Activated gamma-delta T cell treated with anti-CD3 and anti-CD28 coated beads, Interleukin-2, amount 50 U/mL, for 16 hours (primary cell): ENCODE data around the gene OLFML2A.

Experiments used
- DNase-seq: peaks from one replicate; pipeline ENCODE4 v3.0.0-alpha.2; 2020; ENCODE audit warnings: low read depth

The OLFML2A gene

DNA sequence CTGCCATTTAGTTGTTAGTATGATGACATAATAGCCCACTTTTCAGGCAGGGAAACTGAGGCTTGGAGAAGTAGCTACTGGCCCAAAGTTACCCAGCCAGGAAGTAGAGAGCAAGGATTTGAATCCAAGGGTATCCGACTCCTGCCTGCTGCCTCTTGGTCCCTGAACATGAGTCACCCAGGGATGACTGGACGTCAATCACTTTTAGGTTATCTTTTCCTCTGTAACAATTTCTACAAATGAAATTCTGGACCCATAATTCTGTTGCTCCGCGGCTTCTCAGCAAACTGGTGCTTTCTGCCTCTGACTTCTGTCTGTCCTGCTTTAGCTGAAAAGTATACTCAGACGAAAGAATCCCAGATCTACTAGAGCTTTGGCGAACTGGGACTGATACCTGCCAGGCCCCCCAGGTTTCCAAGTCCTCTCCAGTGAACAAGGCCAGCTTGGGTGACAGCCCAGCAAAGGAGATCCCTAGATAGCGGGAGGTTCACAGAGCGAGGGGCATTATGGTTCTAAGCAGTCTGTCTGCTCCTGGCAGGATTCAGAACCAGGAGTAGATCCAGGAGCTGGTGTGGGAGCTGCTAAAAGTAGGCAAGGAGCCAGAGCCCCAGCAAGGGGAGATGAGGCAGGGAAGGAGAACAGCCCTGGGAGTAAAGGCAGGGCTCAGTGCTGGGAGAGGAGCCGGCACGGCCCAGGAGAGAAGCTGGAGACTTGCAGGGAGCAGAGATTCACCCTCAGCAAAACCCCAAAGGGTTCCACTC is 20.6 kb downstream of the OLFML2A start:
- no peak for DNase-seq

DNA sequence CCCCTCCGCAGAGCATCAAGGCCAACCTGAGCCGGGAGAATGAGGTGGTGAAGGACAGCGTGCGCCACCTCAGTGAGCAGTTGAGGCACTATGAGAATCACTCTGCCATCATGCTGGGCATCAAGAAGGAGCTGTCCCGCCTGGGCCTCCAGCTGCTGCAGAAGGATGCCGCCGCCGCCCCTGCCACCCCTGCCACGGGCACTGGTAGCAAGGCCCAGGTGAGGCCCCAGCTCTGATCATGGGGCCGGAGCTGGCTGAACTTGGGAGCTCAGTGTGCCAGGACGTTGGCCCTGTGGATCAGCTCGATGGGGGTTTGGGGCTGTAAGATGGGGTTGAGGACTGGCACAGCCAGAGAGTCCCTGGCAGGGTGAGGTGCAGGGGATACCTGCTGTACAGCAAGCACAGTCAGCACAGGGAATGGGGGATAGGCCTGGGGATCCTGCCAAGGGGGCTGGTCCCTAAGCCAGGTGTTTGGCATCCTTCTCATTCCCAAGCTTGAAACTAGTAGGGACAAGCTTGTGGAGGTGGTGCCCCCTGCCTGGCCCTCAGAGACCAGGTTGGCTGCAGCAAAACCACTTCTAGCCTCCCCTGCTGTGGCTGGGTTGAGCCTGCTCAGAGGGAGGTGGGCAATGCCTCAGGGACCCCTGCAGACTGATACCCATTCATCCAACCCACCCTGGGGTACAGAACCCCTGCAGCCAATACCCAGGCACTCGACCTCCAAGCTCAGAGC is 22.5 kb downstream of the OLFML2A start:
- no peak for DNase-seq

DNA sequence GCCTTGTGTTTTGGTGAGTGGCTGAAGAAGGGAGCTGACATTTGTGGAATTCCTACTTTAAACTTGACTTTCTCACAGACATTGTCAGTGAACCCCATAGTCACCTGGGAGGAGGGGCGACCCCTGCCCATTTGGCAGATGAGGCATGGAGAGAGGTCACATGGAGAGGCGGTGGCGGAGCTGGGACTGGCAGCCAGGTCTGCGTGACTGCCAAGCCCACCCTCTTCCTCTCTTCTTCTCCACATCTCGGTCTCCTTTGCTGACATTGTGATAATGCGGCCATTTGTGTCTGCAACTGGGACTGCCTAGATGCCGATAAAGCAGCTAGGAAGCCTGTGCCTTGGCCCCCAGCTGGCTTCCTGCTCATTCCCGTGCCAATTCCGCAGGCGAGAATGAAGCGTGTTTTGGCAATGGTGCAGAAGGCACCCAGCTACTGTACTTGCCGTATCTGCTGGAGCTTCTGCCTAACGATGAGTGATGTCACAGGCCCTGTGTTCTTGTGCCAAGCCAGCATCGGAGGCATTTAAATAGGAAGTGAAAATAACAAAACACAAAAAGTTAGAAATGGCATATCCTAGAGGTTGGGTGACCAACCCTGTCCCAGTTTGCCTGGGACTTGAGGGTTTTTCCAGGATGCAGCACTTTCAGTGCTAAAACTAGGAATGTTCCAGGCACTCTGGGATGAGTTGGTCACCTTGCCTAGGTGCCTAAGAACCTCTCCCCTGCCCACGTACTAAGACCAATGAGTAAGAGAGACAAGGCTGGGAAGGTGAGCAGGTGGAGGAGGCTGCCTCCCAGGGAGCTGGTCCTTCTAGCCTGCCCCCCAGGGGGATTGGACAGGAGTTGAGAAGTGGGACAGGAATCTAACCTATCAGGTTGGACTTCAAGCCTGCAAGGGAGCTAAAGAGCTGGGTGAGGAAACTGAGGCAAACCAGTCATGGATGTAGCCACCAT is 23.6 kb downstream of the OLFML2A start:
- no peak for DNase-seq

DNA sequence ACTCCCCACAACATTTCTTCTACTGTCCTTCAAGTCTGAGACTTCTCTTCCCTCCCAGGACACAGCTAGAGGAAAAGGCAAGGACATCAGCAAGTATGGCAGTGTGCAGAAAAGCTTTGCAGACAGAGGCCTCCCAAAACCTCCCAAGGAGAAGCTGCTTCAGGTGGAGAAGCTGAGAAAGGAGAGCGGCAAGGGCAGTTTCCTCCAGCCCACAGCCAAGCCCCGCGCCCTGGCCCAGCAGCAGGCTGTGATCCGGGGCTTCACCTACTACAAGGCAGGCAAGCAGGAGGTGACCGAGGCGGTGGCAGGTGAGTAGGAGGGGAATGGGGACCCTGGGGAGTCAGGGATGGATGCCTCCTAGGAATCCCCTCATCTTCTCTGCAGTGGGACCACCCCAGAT is 24.4 kb downstream of the OLFML2A start:
- DNase-seq, result no peak

DNA sequence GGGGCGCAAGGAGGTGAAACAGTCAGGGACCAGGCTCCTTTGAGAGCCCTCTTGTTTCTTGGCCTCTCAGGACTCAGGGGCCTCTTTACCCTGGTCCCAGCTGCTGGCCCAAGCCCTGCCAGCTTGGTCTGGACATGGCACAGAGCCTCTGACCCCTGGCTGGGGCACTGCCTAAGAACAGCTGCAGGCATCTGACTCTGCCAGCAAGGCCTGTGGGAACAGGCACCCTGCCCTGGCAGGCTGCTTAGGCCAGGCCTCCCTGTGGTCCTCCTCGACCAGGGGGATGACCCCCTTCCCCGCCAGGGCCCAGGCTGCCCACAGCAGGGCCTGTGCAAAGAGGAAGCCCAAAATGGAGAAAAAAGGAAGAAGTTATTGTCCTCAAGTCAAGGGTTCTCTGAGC is 25.5 kb downstream of the OLFML2A start:
- DNase-seq, result no peak

DNA sequence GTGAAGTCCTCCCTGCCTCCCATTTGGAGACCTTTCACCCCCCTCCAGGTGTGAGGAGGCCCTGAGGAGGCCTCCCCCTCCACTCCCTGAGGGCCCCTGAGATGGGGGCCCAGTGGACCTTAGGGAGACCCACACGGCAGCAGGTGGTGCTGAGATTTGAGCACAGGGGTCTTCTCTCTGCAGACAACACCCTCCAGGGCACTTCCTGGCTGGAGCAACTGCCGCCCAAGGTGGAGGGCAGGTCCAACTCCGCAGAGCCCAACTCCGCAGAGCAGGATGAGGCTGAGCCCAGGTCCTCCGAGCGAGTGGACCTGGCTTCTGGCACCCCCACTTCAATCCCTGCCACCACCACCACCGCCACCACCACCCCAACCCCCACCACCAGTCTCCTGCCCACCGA is 27.0 kb downstream of the OLFML2A start:
- no peak for DNase-seq

DNA sequence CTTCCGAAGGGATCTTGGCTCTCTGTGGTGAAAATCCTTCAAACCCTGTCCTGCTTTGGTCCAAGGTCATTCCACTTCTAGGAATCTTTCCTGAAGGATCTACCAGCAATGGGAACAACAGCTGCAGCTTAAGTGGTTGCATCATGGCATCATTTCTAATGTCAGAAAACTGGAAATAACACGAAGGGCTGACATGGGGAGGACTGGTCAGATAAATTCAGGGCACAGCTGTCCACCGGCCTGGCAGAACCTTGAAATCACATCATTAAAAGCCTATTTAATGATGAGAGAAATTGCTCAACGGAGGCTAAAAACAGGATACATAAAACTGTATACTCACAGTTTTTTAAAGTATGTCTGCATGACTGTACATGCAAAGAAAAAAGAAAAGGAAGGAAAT is 28.3 kb downstream of the OLFML2A start:
- DNase-seq, result no peak

DNA sequence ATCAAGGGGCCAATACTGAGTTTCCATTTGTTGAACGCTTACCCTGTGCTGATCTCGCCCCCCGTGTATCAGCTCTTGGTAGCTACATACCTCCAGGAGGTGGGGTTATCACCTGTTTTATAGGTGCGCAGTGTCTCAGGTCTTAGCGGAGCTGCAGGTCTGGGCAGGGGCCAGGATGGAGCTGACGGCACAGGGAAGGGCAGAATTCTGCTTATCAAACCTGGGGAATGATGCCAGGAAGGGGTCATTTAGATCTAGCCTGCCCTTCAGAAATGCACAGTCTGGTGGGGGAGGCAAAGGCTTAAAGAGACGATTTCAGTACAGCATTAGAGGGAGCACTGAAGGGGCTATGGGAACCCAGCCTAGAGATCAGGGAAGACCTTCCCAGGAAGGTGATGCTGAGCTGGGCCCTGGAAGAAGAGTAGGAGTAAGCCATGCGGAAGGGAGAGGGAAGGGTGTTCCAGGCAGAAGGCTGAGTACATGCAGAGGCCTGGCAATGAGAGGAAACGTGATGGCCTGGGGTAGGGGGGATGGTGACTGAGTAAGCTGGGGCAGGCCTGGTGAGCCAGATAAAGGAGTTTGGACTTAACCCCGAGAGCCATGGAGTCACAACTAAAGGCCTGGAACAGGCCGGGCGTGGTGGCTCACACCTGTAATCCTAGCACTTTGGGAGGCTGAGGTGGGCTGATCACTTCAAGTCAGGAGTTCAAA is 31.5 kb downstream of the OLFML2A start:
- DNase-seq, result no peak

DNA sequence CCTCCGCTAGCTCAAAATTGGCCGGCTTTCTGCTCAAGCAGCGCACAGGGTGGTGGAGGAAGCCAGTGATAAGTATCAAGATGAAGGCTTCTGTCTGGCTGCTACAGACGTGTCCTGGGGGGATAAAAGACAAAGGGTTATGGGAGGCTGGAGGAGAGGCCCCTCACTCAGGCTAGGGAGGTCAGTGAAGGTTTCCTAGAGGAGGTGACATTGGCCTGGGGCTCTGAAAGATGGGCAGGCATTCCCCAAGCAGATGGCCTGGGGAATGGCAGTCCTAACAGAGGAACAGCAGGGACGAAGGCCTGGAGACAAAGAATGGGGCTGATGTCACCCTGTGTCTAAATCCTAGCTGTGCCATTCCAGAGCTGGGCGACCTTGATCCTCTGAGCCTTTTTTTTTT is 32.3 kb downstream of the OLFML2A start:
- DNase-seq, result no peak

DNA sequence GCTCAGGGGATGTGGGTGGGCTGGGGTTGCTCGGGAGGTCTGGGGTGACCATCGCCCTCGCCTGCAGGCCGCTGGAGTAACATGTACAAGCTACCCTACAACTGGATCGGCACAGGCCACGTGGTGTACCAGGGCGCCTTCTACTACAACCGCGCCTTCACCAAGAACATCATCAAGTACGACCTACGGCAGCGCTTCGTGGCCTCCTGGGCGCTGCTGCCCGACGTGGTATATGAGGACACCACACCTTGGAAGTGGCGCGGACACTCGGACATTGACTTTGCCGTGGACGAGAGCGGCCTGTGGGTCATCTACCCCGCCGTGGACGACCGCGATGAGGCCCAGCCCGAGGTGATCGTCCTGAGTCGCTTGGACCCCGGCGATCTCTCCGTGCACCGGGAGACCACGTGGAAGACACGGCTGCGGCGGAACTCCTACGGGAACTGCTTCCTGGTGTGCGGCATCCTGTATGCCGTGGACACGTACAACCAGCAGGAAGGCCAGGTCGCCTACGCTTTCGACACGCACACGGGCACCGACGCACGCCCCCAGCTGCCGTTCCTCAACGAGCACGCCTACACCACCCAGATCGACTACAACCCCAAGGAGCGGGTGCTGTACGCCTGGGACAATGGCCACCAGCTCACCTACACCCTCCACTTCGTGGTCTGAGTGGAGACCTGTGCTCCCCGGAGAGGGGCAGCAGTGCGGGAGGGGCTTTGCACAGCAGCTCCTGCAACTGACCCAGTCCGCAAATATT is 33.0 kb downstream of the OLFML2A start:
- DNase-seq, result no peak

DNA sequence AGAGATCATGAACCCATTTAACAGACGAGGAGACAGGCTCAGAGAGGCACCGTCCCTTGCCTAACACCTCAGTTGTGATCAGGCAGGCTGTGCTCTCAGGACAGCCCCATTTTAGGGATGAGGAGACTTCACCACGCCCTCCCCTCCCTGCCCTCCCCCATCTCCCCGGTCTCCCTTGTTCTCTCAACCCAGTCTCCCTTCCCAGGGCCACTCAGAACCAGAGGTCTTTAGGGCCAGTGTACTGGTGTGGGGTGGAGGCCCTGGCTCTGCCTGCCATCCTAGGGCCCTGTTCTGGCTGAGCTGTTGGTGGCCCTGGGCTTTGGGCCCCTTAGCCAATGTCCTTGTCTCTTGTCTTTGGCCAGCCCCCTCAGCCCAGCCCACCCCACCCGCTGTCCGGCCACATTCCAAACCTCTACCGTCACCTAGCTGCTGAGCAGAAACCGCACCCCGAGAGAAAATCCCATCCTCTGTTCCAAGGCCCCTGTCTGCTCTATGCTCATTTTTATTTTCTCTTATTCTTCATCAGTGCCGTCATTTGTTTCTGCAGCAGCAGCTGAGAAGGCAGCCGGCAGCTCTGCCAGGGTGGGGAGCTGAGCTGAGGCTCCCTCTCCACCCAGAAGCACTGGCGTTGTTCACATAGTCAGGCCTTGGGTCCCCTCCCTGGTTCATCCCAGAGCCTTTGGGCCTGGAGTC is 33.9 kb downstream of the OLFML2A start:
- DNase-seq, result no peak

DNA sequence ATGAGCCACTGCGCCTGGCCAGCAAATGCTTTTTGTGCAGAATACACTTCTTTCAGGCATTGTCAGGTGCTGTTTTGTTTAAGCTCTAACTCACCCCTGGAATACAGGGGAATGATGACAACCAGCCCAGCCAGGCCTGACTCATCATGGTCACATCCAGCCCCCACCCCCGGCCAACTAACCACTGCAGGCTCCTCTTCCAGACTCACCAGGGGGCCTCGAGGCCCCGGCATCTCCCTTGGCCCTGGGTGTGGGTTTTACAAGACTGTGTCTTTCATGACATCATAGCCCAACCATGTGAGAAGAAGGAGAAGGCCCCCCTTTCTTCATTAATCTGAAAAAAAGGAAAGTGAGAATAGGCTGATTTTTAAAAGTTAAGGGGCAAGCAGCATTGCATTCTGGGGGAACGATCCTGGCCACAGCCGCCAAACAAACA is 35.5 kb downstream of the OLFML2A start:
- no peak for DNase-seq

DNA sequence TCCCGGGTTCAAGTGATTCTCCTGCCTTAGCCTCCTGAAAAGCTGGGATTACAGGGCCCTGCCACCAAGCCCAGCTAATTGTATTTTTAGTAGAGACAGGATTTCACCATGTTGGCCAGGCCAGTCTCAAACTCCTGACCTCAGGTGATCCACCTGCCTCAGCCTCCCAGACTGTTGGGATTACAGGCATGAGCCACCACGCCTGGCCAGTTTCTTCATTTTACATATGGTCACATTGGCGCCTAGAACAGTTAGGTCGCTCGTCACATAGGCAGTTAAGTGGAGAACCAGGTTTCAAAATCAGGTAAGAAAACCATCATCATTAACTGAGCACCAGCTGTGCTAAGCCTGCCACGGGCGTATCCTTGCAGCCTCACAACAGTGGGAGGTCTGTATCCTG is 36.1 kb downstream of the OLFML2A start:
- DNase-seq, result no peak

DNA sequence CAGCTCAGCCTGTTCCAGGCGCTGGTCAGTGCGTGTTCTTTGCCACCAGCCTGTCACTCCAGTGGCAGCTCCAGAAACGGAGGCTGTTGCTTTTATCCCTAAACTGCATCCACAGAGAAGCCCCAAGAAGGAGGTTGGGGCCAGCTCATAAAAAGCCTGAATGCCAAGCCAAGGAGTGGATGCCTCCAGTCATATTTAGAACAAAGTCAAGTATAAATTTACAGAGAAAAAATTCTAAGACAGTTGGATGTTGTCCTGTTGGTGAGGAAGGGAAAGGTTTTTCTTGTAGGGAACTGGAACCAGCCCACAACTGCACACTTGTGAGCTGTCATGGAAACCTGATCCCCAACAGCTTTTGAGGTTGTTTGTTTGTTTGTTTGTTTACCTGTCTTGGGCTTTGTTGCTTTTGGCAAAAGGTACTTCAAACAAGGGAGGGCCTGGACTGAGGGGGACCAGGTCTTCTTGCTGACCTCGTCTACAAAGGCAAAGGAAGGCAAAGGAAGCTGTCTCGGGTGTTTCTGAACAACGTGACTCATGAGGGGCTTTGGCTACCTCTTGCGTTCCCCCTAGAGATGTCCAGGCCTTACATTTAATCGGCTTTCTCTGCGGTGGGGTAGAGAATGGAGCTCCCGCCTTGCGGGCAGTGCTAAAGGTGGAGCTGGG is 36.7 kb downstream of the OLFML2A start:
- DNase-seq, result no peak

DNA sequence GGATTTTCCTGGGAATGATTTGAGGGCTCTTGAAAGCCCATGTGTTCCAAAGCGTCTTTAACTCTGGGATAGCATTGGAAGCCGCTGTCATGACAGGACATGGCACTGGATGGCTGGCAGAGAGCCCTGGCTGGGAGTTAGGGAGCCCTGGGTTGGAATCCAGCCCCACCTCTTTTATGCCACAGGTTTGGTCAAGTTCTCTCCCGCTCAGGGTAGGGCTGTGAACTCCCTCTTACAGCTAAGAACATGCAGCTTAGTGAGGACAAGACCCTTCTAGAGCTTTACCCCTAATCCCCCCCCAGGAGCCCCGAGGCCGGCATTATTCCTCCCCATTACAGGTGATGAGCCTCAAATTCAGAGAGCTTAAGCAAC is 37.2 kb downstream of the OLFML2A start:
- DNase-seq, result no peak

DNA sequence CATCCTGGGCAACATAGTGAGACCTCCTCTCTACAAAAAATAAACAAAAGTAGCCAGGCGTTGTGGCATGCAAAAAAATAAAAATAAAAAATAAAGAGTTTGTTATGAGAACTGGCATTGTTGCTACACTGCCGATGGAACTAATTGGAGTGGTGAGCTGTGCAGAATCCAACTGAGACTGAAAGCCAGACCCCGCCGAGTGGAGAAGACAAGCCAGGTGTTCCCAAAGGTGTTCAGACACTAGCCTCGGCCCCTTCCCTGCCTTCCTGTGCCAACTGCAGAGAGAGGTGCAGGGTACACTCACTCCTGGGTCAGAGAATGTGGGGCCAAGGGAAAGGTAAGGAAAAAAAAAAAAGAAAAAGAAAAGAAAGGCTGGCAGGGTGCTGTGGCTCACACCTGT is 38.7 kb downstream of the OLFML2A start:
- DNase-seq, result no peak

DNA sequence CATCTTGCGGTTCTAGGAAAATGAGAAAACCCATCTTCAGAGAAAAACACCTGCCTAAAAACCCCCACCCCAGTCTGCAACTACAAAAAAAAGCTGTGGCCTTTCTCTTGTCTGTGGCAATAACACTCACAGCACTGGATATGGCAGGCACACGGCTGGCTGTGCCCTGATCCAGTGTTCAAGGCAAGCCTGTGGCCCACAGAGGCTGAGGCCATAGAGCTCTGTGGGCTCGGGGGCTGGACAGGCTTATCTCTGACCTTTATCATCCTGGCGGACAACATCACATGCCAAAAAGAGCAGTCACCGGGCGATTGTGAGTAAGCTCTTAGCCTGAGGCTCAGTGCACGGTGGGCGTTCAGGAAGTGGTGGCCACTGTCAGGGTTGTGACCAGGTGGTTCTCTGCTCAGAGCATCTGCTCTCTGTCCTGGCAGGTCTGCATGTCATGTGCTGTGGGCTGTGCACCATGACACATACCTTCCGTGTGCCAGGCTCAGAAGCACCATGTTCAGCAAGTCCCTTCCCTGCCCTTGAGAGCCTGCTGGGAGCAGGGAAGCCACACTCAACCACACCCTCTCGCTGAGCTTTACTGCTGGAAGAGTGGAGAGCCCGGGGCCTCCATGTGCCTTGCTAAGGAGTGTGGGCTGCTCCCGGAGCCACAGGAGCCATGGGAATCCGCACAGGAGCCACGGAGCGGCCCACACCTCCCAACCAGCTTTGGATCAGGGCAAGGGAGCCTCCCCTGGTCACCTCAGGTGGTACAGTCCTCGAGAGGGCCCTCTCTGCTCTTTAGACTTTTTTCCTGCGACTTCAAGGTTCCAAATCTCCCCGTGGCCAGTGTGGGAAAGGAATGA is 41.7 kb downstream of the OLFML2A start:
- DNase-seq, result no peak

DNA sequence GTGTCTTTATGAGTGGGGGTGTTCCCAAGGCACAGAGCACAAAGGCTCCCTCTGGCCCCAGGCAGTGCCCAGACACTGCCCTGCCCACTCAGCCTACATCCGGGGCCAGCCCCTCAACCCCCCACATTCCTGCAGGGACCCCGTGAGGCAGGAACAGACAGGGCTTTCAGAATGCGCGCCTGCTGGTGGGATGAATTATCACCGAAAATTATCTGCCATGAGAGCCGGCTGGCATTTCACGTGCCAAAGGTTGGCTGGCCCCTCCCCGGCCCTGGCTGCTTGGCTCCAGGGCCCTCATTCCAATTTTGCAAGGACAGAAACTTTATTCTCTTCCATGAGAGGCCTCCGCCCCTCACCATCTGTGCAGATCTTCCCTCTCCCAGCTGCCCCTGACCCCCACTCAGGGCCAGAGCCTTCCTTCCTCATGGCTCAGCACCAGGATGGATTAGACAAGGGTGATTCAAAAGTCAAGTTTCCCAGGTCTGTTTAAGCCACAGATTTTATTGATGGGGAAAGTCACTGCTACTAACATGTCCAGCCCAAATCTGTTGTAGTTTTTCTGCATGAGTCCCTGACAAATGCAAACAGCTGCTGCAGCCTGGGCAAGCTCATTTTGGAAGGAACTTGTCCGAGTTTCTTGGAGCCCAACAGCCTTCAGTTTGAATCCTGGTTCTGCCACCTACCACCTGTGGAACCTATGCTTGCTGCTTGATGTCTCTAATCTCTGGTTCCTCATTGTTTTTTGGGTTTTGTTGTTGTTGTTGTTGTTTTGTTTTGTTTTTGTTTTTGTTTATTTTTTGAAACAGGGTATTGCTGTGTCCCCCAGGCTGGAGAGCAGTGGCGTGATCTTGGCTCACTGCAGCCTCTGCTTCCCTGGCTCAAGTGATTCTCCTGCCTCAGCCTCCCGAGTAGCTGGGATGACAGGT is 44.0 kb downstream of the OLFML2A start:
- DNase-seq, result no peak
